ENCODE results near the gene GPC2.
"Not testable (repeated sequence)": the region's sequence is repeated elsewhere in the genome, so short reads cannot be mapped to it uniquely, and the experiment has no call there.

The GPC2 gene

DNA sequence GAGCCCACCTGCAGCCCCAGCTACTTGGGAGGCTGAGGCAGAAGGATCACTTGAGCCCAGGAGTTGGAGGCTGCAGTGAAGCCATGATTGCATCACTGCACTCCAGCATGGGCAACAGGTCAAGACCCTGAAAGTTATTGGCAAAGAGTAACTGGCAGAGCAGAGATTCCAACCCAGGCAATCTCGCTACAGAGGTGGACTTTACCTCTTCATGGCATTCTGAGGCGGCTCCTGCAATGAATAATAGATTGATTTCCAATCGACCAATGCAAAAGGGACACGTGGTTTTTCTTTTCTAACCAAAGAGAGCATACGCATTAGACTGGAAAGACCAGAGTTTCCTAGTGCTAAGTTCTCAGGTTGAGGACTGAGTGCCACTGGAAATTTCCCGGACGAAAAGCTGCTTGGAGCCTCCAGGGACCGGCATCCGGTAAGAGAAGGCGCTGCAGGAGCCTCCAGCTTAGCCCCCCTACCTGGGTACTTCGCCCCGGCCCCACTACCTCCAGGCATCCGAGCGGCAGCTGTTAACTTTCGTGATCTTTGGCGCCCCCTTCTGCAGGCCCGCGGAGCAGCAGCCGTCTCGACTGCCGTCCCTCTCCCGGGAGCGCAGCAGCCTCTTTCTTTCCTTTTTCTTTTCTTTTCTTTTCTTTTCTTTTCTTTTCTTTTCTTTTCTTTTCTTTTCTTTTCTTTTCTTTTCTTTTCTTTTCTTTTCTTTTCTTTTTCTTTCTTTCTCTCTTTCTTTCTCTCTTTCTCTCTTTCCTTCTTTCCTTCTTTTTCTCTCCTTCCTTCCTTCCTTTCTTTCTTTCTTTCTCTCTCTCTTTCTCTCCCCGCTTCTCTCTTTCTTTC is 46.4 kb downstream of the GPC2 start:
- Histone ChIP-seq H3K79me2 (no peaks in the 10 kb centered on the region), H3K4me2 (ENCODE audit: low read length) (peak overlapping the region; percentile 44), H3K4me3 (ENCODE audit: low read depth, low read length) (no peak overlapping the region), H3K9ac (no peak overlapping the region), H3K27ac (no peak overlapping the region), H3K9me3 (ENCODE audit: control insufficient read depth, low read length) (no peaks in the 10 kb centered on the region), H3K4me1 (peaks cover 3% of the 10 kb centered on the region), H2AFZ (peak overlapping the region; percentile 40), H3K36me3 (ENCODE audit: control insufficient read depth, insufficient read depth, low read length) (no peaks in the 10 kb centered on the region), H3K27me3 (ENCODE audit: control insufficient read depth, insufficient read depth, low read length) (no peaks in the 10 kb centered on the region)
- peak; percentile 88 for TF ChIP-seq CTCF (IDR thresholded peaks at IDR 0.05)

DNA sequence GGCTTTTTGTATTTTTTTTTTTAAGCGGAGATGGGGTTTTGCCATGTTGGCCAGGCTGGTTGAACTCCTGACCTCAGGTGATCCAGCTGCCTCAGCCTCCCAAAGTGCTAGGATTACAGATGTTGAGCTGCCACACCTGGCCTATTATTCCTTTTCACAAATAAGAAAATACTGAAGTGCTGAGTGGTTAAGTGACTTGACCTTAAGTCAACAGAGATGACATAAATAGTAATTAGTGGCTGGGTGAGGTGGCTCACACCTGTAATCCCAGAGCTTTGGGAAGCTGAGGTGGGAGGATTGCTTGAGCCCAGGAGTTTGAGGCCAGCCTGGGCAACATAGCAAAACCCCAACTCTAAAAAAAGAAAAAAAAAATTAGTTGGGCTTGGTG is 47.0 kb downstream of the GPC2 start:
- H3K36me3 ChIP-seq (ENCODE audit: control insufficient read depth, insufficient read depth, low read length); H3K27me3 ChIP-seq (ENCODE audit: control insufficient read depth, insufficient read depth, low read length); H2AFZ ChIP-seq; H3K79me2 ChIP-seq; H3K9me3 ChIP-seq (ENCODE audit: control insufficient read depth, low read length); H3K27ac ChIP-seq; H3K4me2 ChIP-seq (ENCODE audit: low read length); H3K4me1 ChIP-seq; H3K9ac ChIP-seq; H3K4me3 ChIP-seq (ENCODE audit: low read depth, low read length): not testable (repeated sequence)

DNA sequence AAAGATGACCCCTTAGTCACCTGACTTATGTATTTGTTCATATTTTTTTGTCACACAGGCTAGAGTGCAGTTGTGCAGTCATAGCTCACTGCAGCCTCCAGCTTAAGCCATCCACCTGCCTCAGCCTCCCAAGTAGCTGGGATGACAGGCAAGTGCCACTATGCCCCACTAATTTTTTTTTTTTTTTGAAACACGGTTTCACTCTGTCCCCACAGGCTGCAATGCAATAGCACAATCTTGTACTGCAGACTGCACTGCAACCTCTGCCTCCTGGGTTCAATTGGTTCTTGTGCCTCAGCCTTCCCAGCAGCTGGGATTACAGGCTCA is 48.6 kb downstream of the GPC2 start:
- Histone ChIP-seq H3K27me3 (ENCODE audit: control insufficient read depth, insufficient read depth, low read length) (no peaks in the 10 kb centered on the region), H3K9ac (no peak overlapping the region), H3K4me2 (ENCODE audit: low read length) (no peak overlapping the region), H2AFZ (no peak overlapping the region), H3K27ac (peak overlapping the region; percentile 98), H3K36me3 (ENCODE audit: control insufficient read depth, insufficient read depth, low read length) (no peaks in the 10 kb centered on the region), H3K79me2 (no peaks in the 10 kb centered on the region), H3K4me3 (ENCODE audit: low read depth, low read length) (peak overlapping the region; percentile 85), H3K4me1 (peaks cover 3% of the 10 kb centered on the region), H3K9me3 (ENCODE audit: control insufficient read depth, low read length) (no peaks in the 10 kb centered on the region)
- TF ChIP-seq CTCF (IDR thresholded peaks at IDR 0.05), result no peak

DNA sequence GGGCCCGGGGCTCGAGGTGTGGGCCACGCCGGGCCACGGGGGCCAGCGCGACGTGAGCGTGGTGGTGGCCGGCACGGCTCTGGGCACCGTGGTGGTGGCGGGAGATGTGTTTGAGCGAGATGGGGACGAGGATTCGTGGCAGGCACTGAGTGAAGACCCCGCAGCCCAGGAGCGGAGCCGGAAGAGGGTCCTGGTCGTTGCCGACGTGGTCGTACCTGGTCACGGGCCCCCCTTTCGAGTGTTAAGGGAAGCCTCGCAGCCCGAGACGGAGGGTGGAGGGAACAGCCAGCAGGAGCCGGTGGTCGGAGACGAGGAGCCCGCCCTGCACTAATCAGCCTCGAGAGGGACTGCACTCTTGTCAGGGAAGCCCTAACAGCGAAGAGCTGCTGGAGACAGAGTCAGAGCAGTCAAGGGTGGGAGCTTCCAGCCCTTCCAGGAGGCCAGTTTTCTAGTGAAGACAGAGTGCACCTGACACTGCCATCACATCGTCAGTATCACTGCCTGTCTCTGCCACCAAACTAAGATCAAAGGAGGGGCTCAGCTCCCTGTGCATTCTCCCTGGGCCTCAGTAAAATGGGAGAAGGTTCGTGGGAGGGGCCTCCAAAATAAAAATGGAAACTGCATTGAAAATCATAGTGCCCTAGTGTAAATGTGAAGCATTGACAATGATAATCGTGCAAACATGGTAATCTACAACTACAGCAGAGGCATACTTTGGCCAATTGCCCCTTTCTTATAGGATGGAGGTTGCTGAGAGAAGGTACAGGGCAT is 49.1 kb downstream of the GPC2 start:
- H3K27ac ChIP-seq, result peak overlapping the region; percentile 98

More for the DNA sequence above, 49.1 kb downstream of the GPC2 start:
- Histone ChIP-seq H3K9me3 (ENCODE audit: control insufficient read depth, low read length) (no peaks in the 10 kb centered on the region), H3K9ac (peak overlapping the region; percentile 81), H2AFZ (peak overlapping the region; percentile 90), H3K36me3 (ENCODE audit: control insufficient read depth, insufficient read depth, low read length) (no peaks in the 10 kb centered on the region), H3K4me1 (peaks cover 3% of the 10 kb centered on the region), H3K27me3 (ENCODE audit: control insufficient read depth, insufficient read depth, low read length) (no peaks in the 10 kb centered on the region), H3K4me3 (ENCODE audit: low read depth, low read length) (peak overlapping the region; percentile 85), H3K79me2 (no peaks in the 10 kb centered on the region), H3K4me2 (ENCODE audit: low read length) (peak overlapping the region; percentile 96)
- no peak for TF ChIP-seq CTCF (IDR thresholded peaks at IDR 0.05)
